Cardiac fibroblast (primary cell): ENCODE data around the gene SLC2A4RG.
"Not testable (repeated sequence)": the region's sequence is repeated elsewhere in the genome, so short reads cannot be mapped to it uniquely, and the experiment has no call there.

Source experiments
- DNase-seq, 2 donors: peaks; one replicate each; pipeline versions ENCODE4 v3.0.0 to v3.0.0-alpha.2; 2010; ENCODE audit warnings: low read depth in 2 of 2
- H3K4me3 ChIP-seq, 2 donors: replicated peaks in 1 of 2; 1 replicate in 1 of 2; 2 replicates in 1 of 2; pipeline ENCODE4 v1.5.1; 2011; ENCODE audit warnings: low read depth in 2 of 2, low read length in 2 of 2, mild to moderate bottlenecking in 2 of 2, moderate library complexity in 1 of 2
- CTCF ChIP-seq: IDR thresholded peaks from one replicate; pipeline ENCODE4 v1.5.1; 2011; ENCODE audit warnings: low read depth, mild to moderate bottlenecking, low read length, inconsistent platforms

The SLC2A4RG gene

GRCh38 chr20:63708301-63709148 is 31.1 kb upstream of the SLC2A4RG start:
- DNase-seq = no peak
- H3K4me3 ChIP-seq = peak overlapping the region; percentile 81 to 83
- no peak for TF ChIP-seq CTCF

GRCh38 chr20:63709149-63709527 is 30.4 kb upstream of the SLC2A4RG start:
- DNase-seq = no peak

GRCh38 chr20:63711085-63711645 is 28.4 kb upstream of the SLC2A4RG start:
- no peak for DNase-seq
- H3K4me3 ChIP-seq = no peak overlapping the region
- no peak for TF ChIP-seq CTCF

More at GRCh38 chr20:63709149-63709527, 30.4 kb upstream of the SLC2A4RG start:
- peak overlapping the region; percentile 81 to 83 for H3K4me3 ChIP-seq
- TF ChIP-seq CTCF = no peak

GRCh38 chr20:63712191-63712590 is 27.4 kb upstream of the SLC2A4RG start:
- no peak for TF ChIP-seq CTCF
- H3K4me3 ChIP-seq = no peak overlapping the region
- DNase-seq = no peak

GRCh38 chr20:63714858-63715257 is 24.7 kb upstream of the SLC2A4RG start:
- TF ChIP-seq CTCF = no peak
- DNase-seq = no peak
- no peak overlapping the region for H3K4me3 ChIP-seq

- no peak for TF ChIP-seq CTCF
- H3K4me3 ChIP-seq = no peak overlapping the region
- no peak for DNase-seq
These were observed 20.6 kb upstream of the SLC2A4RG start for GRCh38 chr20:63718996-63719395.

GRCh38 chr20:63722967-63723622 is 16.5 kb upstream of the SLC2A4RG start:
- DNase-seq = peak in 1 of 2 donors; percentile 51
- H3K4me3 ChIP-seq = not testable (repeated sequence)

- not testable (repeated sequence) for DNase-seq, H3K4me3 ChIP-seq
These were observed 9.3 kb upstream of the SLC2A4RG start for GRCh38 chr20:63730189-63730733.
